OCI-LY7 (cell line): ENCODE data around the gene TBXA2R. TPM values are rescaled to one million over a fixed set of nuclear protein-coding genes. Genes with fewer than 3 reads are reported as not detected.

Experiments
- BruUV-seq: library from RNA; stranded (reverse); fragments of 400-500 nt; replicated peaks from 2 replicates; lab custom pipeline; 2021; lab: Mats Ljungman, UMichigan
- CTCF ChIA-PET: fragments of 300-600 bp; sonication (Branson Sonifier 250); formaldehyde crosslinking; loops from one replicate; lab custom pipeline; 2022; ENCODE audit warnings: antibody characterized with exemption; ENCODE audit not compliant: unreplicated experiment; lab: Charles Lee
- POLR2A ChIA-PET: fragments of 300-600 bp; sonication (Branson Sonifier 250); formaldehyde crosslinking; loops from one replicate; lab custom pipeline; 2022; ENCODE audit warnings: antibody characterized with exemption; lab: Charles Lee
- DNase-seq: peaks from one replicate; pipeline ENCODE4 v3.0.0-alpha.2; 2015; ENCODE audit warnings: low spot score
- H2AFZ ChIP-seq: fragments of 200-600 bp; sonication (generic), shearing (Covaris generic); 2 replicates; pipeline ENCODE4 v1.6.1; 2014; ENCODE audit warnings: mild to moderate bottlenecking, antibody characterized with exemption, low read length, moderate library complexity
- H3K27ac ChIP-seq: fragments of 200-600 bp; sonication (generic); 2 replicates; pipeline ENCODE4 v1.5.1; 2014; ENCODE audit warnings: mixed run types, low read depth, mild to moderate bottlenecking, moderate library complexity, low read length, inconsistent platforms; ENCODE audit not compliant: poor library complexity, severe bottlenecking
- H3K36me3 ChIP-seq: fragments of 200-600 bp; sonication (generic); 2 replicates; pipeline ENCODE4 v1.6.1; 2014; ENCODE audit warnings: mild to moderate bottlenecking, antibody characterized with exemption, low read length, moderate library complexity, mixed read lengths; ENCODE audit not compliant: insufficient read depth
- H3K4me1 ChIP-seq: fragments of 200-600 bp; sonication (generic); 2 replicates; pipeline ENCODE4 v1.5.1; 2014; ENCODE audit warnings: mild to moderate bottlenecking, low read length; ENCODE audit not compliant: insufficient read depth, poor library complexity, severe bottlenecking
- H3K4me2 ChIP-seq: fragments of 200-600 bp; sonication (generic); 2 replicates; pipeline ENCODE4 v1.6.1; 2014; ENCODE audit warnings: mild to moderate bottlenecking, low read length
- H3K4me3 ChIP-seq: fragments of 200-600 bp; sonication (generic); 2 replicates; pipeline ENCODE4 v1.5.1; 2014; ENCODE audit warnings: mild to moderate bottlenecking, low read depth, low read length; ENCODE audit not compliant: poor library complexity, severe bottlenecking
- H3K79me2 ChIP-seq: fragments of 200-600 bp; sonication (generic); 2 replicates; pipeline ENCODE4 v1.6.1; 2016; ENCODE audit warnings: low read depth, mild to moderate bottlenecking, low read length, moderate library complexity, mixed read lengths; ENCODE audit not compliant: insufficient read depth
- H3K9me2 ChIP-seq: fragments of 200-600 bp; sonication (generic); 2 replicates; pipeline ENCODE4 v1.6.1; 2016; ENCODE audit warnings: mild to moderate bottlenecking, low read length, mixed read lengths; ENCODE audit not compliant: insufficient read depth
- H3K9me3 ChIP-seq: fragments of 200-600 bp; sonication (generic); 2 replicates; pipeline ENCODE4 v1.6.1; 2014; ENCODE audit warnings: mild to moderate bottlenecking, mixed run types, low read length, mixed read lengths
- H4K20me1 ChIP-seq: fragments of 200-600 bp; sonication (generic); 2 replicates; pipeline ENCODE4 v1.6.1; 2014; ENCODE audit warnings: mild to moderate bottlenecking, antibody characterized with exemption, low read length, moderate library complexity, mixed read lengths; ENCODE audit not compliant: insufficient read depth
- EZH2phosphoT487 ChIP-seq: fragments of 200-600 bp; sonication (generic); IDR thresholded peaks from 2 replicates; pipeline ENCODE4 v1.6.1; 2018; ENCODE audit warnings: low read depth, borderline replicate concordance, mild to moderate bottlenecking, mixed run types, antibody characterized with exemption, low read length, moderate library complexity, mixed read lengths
- intact Hi-C: fragments of 100-400 bp; cut with micrococcal nuclease; formaldehyde crosslinking; loops from one replicate; pipeline ENCODE4 v1.10.0; 2022; ENCODE audit not compliant: unreplicated experiment
- total RNA-seq, 2 experiments: library from RNA; depleted of rRNA in 1 of 2; stranded (reverse); fragments of >200 nt in 1 of 2; shearing (Covaris generic) in 1 of 2; gene quantifications; 2 replicates each; pipeline ENCODE4 v1.2.3, GENCODE V29; 2014 to 2022
- TF ChIP-seq, protein P1 (sequence below): fragments of 200-600 bp; sonication (generic); conservative IDR thresholded peaks from 2 replicates; pipeline ENCODE4 v1.5.1; 2014; ENCODE audit warnings: mild to moderate bottlenecking, antibody characterized with exemption, low read length, moderate library complexity, mixed read lengths

The TBXA2R gene
- total RNA-seq, 2 experiments from 2014 or later = not detected

DNA sequence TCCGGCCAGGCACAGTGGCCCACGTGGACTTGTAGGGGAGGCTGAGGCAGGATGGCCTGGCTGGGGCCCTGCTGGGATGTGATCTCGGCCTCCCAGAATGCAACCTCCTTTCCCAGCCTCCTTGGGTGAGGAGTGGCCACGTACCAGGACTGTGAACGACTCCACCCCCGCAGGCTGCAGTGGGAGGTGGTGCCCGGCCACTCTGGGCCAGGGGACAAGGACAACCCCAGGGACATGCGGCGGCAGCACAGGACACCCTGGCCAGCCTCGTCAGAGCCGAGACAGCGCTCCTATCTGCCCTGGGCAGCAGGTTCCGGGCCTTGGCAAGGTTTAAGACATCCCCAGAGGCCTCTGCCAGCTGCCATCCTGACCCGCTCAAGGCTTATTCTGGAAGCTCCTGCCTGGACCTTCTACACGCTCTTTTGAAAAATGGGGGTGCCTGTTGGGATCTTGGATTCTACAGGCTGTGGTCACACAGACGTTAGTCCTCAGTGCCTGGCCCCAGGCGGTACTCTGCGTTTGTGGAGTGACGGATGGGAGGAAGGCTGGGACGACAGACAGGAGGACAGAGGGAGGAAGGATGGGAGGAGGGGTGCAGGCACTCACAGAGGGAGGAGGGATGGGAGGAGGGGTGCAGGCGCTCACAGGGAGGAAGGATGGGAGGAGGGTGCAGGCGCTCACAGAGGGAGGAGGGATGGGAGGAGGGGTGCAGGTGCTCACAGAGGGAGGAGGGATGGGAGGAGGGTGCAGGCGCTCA is 39.8 kb upstream of the TBXA2R start:
- intact Hi-C loops = no loop called here
- no peaks in the 10 kb centered on the region for H3K9me2 ChIP-seq
- no peaks in the 10 kb centered on the region for H3K9me3 ChIP-seq
- H3K4me2 ChIP-seq = no peak overlapping the region
- no peaks in the 10 kb centered on the region for H4K20me1 ChIP-seq
- no peaks in the 10 kb centered on the region for H3K4me1 ChIP-seq
- no peak for TF ChIP-seq EZH2phosphoT487
- TF ChIP-seq, protein P1, sequence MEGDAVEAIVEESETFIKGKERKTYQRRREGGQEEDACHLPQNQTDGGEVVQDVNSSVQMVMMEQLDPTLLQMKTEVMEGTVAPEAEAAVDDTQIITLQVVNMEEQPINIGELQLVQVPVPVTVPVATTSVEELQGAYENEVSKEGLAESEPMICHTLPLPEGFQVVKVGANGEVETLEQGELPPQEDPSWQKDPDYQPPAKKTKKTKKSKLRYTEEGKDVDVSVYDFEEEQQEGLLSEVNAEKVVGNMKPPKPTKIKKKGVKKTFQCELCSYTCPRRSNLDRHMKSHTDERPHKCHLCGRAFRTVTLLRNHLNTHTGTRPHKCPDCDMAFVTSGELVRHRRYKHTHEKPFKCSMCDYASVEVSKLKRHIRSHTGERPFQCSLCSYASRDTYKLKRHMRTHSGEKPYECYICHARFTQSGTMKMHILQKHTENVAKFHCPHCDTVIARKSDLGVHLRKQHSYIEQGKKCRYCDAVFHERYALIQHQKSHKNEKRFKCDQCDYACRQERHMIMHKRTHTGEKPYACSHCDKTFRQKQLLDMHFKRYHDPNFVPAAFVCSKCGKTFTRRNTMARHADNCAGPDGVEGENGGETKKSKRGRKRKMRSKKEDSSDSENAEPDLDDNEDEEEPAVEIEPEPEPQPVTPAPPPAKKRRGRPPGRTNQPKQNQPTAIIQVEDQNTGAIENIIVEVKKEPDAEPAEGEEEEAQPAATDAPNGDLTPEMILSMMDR = no peak
- no peaks in the 10 kb centered on the region for H3K79me2 ChIP-seq
- ChIA-PET CTCF (no interaction called here), POLR2A (no interaction called here)
- H3K36me3 ChIP-seq = no peaks in the 10 kb centered on the region
- no TSS peak for BruUV-seq
- H3K4me3 ChIP-seq = no peak overlapping the region
- no peak for DNase-seq
- H3K27ac ChIP-seq = no peak overlapping the region
- H2AFZ ChIP-seq = no peak overlapping the region

DNA sequence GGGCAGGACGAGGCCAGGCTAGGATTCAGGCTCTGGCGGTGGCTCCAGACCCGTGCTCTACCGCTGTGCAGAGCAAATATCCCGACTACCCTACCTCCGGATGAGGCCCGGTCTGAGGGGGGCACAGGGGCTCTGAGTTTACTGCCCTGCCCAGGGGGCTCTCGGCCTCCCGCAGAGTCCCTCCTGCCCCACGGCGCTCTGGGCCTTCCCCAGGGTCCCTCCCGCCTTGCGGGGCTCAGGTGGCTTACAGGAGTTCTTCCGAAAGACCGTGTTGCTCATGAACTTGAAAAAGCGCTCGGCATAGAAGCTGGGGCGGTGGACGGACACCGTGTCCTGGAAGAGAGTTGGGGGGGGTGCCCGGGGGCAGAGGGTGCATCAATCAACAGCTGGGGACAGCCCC is 39.1 kb upstream of the TBXA2R start:
- no TSS peak for BruUV-seq
- no peaks in the 10 kb centered on the region for H3K4me1 ChIP-seq
- H3K4me3 ChIP-seq = no peak overlapping the region
- H2AFZ ChIP-seq = no peak overlapping the region
- H3K9me3 ChIP-seq = no peaks in the 10 kb centered on the region
- no peaks in the 10 kb centered on the region for H3K79me2 ChIP-seq
- POLR2A ChIA-PET = no interaction called here
- DNase-seq = no peak
- CTCF ChIA-PET = no interaction called here
- no peak overlapping the region for H3K4me2 ChIP-seq
- no peaks in the 10 kb centered on the region for H3K36me3 ChIP-seq
- H4K20me1 ChIP-seq = no peaks in the 10 kb centered on the region
- intact Hi-C loops = no loop called here
- TF ChIP-seq EZH2phosphoT487 = no peak
- TF ChIP-seq, protein P1 = no peak
- H3K27ac ChIP-seq = no peak overlapping the region
- no peaks in the 10 kb centered on the region for H3K9me2 ChIP-seq

DNA sequence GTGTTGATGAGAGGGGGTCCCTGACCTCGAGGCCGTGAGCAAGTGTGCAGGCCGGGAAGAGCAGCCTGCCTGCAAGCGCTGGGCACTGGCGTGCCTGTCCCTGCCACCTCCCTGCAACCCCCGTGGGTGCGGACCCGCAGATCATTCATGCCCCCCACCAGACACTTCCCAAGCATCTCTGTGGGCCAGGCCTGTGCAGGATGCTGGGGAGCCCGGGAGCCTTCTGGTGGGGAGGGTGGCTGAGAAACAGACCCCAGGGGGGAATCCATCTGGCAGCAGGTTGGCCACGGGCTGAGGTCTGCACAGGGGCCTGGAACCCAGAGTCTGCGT is 38.4 kb upstream of the TBXA2R start:
- DNase-seq = no peak
- Histone ChIP-seq H4K20me1 (no peaks in the 10 kb centered on the region), H3K79me2 (no peaks in the 10 kb centered on the region), H3K4me2 (no peak overlapping the region), H3K4me3 (no peak overlapping the region), H2AFZ (no peak overlapping the region), H3K36me3 (no peaks in the 10 kb centered on the region), H3K4me1 (no peaks in the 10 kb centered on the region), H3K27ac (no peak overlapping the region), H3K9me2 (no peaks in the 10 kb centered on the region), H3K9me3 (no peaks in the 10 kb centered on the region)
- ChIA-PET CTCF (no interaction called here), POLR2A (no interaction called here)
- no TSS peak for BruUV-seq
- intact Hi-C loops = no loop called here
- TF ChIP-seq, protein P1 = no peak
- no peak for TF ChIP-seq EZH2phosphoT487
